Inferior parietal cortex (tissue), 1 donor: ENCODE measurements around the gene C1orf159.

Source experiments
- DNase-seq: peaks from one replicate; pipeline ENCODE4 v3.0.0-alpha.2; 2016; ENCODE audit errors: extremely low spot score

C1orf159 gene

DNA sequence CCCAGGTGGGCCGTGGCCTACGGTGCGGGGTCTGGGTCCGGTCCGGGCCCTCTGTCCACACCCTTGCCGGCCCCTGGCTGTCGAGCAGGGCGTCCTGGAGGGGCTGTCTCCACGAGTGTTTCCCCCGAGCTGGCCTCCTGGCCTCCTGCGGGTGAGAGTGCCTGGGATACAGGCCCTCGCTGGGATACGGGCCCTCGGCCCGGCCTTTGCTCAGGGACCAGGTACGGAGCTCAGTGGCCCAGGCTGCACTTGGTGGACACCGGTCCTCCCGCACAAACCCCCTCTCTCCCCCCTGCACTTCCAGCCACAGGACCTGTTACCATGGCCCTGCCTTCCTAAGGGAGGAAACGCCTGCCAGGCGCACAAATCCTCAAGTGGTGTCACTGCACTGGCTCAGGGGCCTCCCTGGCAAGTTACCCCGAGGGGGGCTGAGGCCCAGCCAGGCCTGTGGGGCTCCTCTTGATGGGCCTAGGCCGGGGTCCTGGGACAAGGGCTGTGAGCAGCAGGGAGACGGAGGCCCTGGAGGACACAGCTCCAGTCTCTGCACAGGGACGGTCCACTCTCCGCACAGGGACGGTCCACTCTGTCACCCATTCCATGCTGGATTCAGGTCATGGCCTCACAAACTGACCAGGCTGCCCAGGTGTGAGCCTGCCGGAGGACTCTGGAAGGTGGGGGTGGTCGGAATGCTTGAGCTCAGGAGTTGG lies 23.6 kb downstream of the C1orf159 start:
- DNase-seq = no peak

DNA sequence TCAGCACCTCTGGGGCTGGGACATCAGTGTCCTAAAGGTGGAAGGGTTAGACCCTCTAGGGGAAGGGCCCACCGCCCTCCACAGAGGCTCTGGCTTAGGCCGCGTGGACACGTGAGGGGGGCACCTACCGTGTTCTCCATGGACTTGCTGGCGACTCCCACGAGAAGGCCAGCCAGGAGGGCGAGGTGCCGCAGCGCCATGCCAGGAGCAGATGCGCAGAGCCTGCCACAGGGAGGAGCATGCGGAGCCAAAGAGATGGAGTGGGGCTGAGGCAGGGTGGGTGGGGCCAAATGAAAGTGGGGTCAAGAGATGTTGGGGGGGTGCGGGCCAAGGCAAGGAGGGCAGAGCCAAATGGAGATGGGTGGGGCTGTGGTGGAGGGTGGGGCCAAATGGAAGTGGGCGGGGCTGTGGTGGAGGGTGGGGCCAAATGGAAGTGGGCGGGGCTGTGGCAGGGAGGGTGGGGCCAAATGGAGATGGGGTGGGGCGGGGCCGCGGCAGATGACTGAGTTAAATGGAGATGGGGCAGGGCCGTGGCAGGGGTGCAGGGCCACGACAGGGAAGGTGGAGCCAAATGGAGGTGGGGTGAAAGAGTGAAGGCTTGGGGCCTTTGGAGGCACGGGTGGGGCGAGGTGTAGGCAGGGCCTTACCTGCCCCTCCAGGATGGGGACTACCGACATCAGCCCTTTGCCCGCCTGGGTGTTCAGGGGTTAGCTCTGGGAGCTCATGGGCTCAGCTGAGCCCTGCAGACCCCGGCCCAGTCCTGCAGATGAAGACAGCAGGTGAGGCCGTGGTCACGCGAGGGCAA lies 24.3 kb downstream of the C1orf159 start:
- DNase-seq = no peak

DNA sequence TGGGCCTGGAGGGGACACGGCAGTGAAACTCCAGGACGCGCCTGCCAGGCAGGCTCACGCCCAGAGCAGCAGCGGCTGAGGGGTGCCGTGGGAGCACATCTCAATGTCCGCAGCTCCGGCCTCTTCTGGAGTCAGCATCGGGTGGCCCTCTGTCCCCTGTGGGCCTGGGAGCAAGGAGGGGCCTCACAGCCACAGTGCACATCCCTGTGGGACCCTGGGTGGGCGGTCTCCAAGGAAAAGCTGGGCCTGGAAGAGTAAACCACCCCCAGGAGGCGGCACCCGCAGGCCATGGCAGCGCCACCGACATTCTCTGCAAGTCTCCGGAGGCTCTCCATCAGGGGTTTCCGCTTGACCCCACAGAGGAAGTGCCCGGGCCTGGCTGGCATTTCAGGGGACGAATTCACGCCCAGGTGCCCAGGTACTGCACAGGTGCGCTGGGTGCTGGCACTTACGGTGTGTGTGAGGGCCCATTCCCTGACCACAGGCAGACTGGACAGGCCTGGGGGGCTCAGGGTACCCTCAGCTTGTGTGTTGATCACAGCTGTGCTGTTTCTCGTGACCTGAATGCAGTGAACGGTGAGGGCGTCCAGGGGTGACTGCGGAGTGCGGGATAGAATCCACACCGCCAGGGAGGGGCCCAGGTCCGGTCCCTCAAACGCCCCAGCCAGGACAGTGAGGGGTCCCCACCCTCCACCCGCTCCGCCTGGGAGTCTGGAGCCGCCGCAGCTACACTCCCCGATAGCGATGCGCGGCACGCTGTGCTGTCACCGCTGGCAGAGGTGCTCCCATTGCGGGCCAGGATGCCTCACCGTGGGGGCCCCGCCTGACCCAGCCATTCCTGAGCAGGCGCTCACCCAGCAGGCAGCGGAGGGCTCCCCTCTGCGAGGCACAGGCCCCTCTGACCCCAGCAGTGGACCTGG lies 25.2 kb downstream of the C1orf159 start:
- no peak for DNase-seq

- no peak for DNase-seq
Measured at GRCh38 chr1:1089731-1090423, 26.0 kb downstream of the C1orf159 start.

GRCh38 chr1:1088801-1089680 lies 26.8 kb downstream of the C1orf159 start:
- no peak for DNase-seq

DNA sequence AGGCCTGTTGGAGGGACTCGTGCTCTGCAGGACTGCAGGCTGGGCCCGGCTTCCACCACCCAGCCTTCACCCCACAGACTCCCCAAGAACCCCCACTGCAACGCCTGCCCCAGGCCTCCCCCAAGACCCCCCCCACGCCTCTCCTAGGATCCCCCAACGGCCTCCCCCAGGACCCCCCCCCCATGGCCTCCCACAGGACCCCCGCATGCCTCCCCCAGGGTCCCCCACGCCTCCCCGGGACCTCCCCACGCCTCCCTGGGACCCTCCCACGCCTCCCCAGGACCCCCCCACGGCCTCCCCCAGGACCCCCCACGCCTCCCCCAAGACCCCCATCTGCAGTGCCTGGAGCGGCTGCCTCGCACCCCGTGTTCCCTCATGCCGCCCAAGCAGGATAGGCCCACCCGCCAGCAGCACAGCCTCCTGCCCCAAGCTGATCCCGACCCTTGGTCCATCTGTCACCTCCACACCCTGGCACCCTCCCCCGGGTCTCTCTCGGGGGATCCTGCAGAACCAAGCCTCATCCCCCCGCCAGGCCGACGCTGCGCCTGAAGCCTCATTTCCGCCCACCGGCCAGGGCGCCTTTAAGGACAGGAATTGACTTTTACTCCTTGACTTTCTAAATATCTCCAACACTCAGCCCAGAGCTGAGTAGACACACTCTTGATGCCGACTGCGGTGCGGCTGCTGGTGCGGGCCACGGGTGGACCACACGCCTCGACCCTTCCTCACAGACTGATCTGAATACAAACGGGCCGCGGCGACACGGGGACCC lies 27.7 kb downstream of the C1orf159 start:
- DNase-seq = no peak

GRCh38 chr1:1087351-1088028 lies 28.4 kb downstream of the C1orf159 start:
- no peak for DNase-seq

GRCh38 chr1:1086911-1087341 lies 29.0 kb downstream of the C1orf159 start:
- no peak for DNase-seq

- DNase-seq = no peak
Measured at GRCh38 chr1:1085911-1086841, 29.7 kb downstream of the C1orf159 start.

DNA sequence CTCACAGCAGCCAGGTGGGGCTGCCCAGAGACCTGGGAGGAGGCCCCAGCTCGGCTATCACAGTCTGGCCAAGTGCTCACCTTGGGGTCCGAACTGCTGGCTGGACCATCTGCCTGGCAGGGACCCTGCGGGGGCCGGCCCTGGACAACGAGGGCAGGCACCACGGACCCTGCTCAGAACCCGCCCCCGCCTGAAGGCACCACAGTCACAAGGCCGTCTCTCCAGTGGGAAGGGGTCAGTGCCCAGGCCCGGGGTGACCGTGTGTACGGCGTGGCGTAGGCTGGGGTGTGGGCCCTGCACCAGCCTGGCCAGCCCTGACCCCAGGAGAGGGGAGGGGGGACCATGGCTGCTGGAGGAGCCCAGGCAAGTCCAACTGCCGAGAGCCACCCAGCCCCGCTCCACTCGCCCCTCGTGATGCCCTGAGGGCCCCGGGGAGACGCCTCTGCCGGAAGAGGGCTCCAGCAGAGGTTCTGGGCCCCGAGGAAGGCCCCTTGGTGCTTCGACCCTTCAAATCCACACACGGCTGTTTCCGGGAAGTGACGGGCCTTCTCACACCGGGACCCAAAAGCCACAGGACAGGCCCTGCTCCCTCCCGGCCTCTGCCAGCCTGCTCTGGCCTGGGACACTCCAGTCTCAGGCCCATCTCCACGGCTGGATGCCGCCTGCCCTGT lies 30.6 kb downstream of the C1orf159 start:
- no peak for DNase-seq

DNA sequence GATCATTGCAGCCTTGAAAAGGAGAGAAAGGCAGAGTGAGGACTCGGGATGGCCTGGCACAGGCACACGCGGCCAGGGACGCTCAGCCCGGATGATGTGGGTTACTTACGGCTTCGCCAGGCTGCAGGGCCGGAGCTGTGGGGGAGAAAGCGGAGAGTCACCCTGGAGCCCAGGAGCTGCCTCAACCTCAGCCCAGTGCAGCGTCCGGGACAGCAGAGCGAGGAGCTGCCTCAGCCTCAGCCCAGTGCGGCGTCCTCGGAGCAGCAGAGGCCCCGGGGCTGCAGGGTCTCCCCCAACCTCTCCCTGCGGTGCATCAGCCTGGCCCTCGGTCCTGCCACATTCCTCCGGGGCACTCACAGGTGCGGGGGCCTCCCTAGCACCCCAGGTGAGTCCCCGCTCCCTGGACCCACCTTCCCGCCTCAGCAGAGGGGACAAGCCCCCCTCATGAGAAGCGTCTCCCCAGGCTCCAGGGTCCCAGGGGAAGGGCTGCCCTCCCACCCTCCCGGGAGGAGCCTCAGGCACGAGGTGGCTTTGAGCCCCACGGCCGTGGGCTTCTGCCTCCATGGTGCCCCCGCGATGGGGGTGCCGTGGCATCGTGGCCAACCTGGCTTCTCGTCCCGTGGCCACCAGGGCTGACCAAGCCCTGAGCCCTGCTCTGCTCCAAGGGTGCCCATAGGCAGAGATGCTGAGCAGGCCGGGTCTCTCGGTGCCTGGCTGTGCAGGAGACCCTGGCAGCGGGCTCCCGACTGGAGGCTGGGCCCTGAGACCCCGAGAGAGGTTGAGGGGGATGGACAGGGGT lies 31.3 kb downstream of the C1orf159 start:
- DNase-seq = no peak

GRCh38 chr1:1083416-1084371 lies 32.2 kb downstream of the C1orf159 start:
- no peak for DNase-seq

DNA sequence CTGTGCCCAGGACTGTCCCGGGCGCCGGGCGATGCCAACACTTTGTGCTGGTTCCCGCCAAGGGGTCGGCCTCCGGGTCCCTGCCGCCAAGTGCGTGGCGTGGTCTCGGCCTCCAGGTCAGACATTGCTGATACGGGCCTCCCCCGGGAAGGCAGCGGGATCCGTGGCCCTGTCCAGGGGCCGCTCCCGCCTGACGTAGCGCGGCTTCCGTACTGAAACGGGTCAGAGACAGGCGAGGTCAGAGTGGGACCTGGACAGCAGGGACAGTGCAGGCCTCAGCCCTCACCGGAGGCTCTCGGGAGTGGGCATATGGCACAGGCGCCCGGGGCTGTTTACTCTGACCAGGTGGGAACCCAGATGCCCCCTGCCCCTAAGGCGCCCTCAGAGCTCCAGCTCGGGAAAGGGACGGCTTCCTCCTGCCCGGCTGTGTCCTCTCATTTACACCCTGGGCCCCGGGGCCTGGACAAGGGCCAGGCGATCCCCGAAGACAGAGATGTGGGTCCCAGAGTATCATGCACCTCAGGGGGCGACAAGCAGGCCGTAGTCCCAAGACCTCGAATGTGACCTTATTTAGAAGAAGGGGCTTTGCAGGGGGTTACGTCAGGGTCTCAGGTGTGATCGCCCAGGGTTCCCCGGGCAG lies 33.0 kb downstream of the C1orf159 start:
- DNase-seq = no peak

GRCh38 chr1:1082239-1082775 lies 33.6 kb downstream of the C1orf159 start:
- DNase-seq = no peak
